ENCODE data around the gene PHF10. TPM values are rescaled to one million over a fixed set of nuclear protein-coding genes. Genes with fewer than 3 reads are reported as not detected.
"Not testable (repeated sequence)": the region's sequence is repeated elsewhere in the genome, so short reads cannot be mapped to it uniquely, and the experiment has no call there.

PHF10 gene
- 10 to 100 TPM; 50.1 to 79.2 (median 61.6) TPM for total RNA-seq

DNA sequence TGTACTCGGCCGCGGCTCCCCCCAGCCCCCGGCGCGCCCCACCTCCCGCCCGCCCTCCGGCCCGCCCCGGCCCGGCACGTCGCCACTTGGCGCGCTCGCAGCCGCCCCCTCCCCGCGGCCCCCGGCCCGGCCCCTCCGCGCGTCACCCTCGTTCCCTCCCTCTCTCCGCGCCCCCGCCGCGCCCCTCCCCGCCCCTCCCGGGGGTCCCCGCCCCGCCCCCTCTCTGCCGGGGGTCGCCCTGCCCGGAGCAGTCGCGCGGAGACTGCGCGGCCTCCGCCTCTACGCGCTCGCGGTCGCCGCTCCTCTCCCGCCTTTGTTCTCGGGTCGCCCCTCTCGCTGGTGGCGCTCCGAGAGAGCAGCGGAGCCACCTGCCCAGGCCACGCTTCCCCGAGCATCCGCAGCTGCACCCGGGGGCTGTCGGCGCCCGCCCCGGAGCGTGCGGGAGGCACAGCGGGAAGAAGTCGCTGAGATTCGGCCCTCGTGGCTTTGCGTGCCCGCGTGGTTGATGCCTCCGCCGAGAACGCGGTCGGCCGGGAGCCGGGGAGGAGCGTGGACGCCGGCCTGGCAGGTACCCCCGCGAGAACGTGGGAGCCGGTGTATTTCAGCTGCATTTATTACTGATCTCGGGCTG is at the start of gene PHF10:
Gene PHF10 (minus strand): TSS at position 7 of the 631 bp plus-strand sequence. CDS start 569 bp downstream, outside the sequence.
- Histone ChIP-seq H3K27ac (peak within 1 kb of the TSS; percentile 95 to 100), H3K27me3 (no peaks in the 10 kb centered on the region), H3K36me3 (no peaks in the 10 kb centered on the region), H3K4me1 (peaks cover 0 to 9% of the 10 kb centered on the region in 2 donors), H3K9me3 (no peaks in the 10 kb centered on the region), H3K4me3 (peak within 1 kb of the TSS; percentile 72 to 91 (median 77))
- intact Hi-C loops (cut with DNase I; ENCODE audit: low total_unique reads), result no loop called here
- TF ChIP-seq POLR2A (IDR thresholded peaks at IDR 0.05) (no peak), POLR2AphosphoS5 (IDR thresholded peaks at IDR 0.05) (peak in 2 of 3 donors; percentile 30 to 54)
- TF ChIP-seq, protein P1, sequence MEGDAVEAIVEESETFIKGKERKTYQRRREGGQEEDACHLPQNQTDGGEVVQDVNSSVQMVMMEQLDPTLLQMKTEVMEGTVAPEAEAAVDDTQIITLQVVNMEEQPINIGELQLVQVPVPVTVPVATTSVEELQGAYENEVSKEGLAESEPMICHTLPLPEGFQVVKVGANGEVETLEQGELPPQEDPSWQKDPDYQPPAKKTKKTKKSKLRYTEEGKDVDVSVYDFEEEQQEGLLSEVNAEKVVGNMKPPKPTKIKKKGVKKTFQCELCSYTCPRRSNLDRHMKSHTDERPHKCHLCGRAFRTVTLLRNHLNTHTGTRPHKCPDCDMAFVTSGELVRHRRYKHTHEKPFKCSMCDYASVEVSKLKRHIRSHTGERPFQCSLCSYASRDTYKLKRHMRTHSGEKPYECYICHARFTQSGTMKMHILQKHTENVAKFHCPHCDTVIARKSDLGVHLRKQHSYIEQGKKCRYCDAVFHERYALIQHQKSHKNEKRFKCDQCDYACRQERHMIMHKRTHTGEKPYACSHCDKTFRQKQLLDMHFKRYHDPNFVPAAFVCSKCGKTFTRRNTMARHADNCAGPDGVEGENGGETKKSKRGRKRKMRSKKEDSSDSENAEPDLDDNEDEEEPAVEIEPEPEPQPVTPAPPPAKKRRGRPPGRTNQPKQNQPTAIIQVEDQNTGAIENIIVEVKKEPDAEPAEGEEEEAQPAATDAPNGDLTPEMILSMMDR (IDR thresholded peaks at IDR 0.05), result no peak
- peak in 1 of 2 donors; percentile 24 for DNase-seq (ENCODE audit: low spot score in 2 of 2)

DNA sequence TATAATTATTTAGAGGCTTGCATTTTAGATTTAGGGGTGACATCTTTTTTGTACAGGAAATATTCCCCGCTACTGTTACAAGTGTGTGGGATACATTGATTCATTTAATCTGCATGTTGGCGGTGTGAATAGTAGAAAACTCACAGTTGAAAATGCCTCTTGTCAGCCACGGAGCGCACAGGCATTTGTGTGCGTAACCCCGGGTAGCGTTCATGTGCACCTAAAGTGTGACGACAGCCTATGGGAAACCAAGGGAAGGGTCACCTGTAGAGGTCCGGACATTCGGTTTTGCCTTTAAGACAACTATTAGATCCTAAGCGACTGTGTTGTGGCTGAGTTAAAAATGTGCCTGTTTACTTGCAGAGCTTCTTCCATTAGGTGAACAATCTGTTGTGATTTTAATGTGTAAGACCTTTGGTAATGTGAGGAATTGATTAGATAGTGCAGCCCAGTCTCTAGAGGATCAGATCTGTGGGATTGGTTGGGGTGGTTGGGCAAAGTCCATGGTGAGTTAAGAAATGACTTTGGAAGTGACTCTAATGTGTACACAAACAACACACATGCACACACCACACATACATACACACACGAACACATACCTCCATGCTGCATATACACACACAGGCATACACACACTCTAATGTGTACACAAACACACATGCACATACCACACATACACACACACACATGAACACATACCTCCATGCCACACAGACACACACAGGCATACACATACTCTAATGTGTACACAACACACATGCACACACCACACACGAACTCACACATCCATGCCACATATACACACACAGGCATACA is 42.8 kb upstream of the PHF10 start:
- TF ChIP-seq POLR2AphosphoS5 (IDR thresholded peaks at IDR 0.05) (no peak), POLR2A (IDR thresholded peaks at IDR 0.05) (no peak)
- TF ChIP-seq, protein P1 (IDR thresholded peaks at IDR 0.05), result no peak
- Histone ChIP-seq H3K27me3 (no peaks in the 10 kb centered on the region), H3K4me1 (no peaks in the 10 kb centered on the region), H3K36me3 (peaks cover 7% of the 10 kb centered on the region), H3K27ac (no peak overlapping the region), H3K9me3 (no peaks in the 10 kb centered on the region), H3K4me3 (no peak overlapping the region)
- intact Hi-C loops (cut with DNase I; ENCODE audit: low total_unique reads), result no loop called here
- no peak for DNase-seq (ENCODE audit: low spot score in 2 of 2)

DNA sequence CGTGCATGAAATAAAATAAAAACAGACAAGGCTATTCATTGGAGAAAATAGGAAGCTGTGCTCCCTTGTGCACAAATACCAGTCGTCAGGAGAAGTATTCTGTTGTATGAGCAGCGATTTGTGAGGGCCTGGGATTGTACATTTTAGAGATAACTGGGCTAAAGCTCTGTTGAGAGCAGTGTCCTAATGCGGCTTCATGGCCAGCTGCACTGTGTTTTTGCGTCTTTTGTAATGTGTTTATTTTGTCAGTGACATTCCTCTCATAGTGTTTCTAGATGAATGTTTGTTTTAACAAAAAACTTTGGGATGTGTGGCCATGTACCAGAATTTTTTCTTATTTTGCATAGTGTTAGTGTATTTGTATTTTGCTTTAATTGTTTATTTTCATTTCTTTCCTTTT is 41.9 kb upstream of the PHF10 start:
- no peak overlapping the region for H3K4me3 ChIP-seq
- H3K9me3 ChIP-seq, result no peaks in the 10 kb centered on the region
- no peak for TF ChIP-seq POLR2AphosphoS5 (IDR thresholded peaks at IDR 0.05)
- no peak for TF ChIP-seq POLR2A (IDR thresholded peaks at IDR 0.05)
- TF ChIP-seq, protein P1 (IDR thresholded peaks at IDR 0.05), result no peak
- H3K27ac ChIP-seq, result no peak overlapping the region
- no peaks in the 10 kb centered on the region for H3K27me3 ChIP-seq
- no peak for DNase-seq (ENCODE audit: low spot score in 2 of 2)
- intact Hi-C loops (cut with DNase I; ENCODE audit: low total_unique reads), result no loop called here
- H3K36me3 ChIP-seq, result peaks cover 7% of the 10 kb centered on the region
- no peaks in the 10 kb centered on the region for H3K4me1 ChIP-seq

DNA sequence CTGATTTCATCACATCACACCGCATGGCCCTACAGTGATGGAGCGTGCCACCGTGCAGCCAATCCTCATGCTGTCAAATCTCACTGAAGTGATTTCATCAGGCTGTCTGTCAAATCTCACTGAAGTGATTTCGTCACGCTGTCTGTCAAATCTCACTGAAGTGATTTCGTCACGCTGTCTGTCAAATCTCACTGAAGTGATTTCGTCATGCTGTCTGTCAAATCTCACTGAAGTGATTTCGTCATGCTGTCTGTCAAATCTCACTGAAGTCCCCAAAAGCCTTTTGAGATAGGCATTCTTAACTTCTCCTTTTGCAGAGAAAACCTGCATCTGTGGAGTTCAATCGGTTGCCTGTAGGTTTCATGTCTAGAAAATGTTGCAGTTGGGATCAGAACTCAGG is 41.5 kb upstream of the PHF10 start:
- H3K27ac ChIP-seq; H3K9me3 ChIP-seq; intact Hi-C loops (cut with DNase I; ENCODE audit: low total_unique reads); H3K27me3 ChIP-seq; H3K36me3 ChIP-seq; H3K4me1 ChIP-seq; H3K4me3 ChIP-seq; DNase-seq (ENCODE audit: low spot score in 2 of 2): not testable (repeated sequence)

DNA sequence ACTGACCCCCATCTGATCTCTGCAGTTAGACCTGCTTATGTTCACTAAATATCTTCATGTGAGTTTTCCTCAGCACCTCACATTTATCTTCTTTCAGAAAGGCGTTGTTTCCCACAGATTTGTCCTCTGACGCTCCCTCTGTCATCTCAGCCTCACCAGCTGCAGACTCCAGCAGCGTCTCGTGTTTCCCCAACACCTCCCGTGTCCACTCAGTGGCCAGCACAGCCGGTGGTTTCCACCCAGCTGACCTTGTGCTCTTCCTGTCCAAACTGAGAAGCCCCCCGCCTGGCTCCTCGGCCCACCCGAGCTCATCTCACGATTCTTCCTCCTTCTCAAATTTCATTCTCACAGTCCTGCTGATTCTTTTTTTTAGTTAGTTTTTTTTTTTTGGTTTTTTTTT is 39.6 kb upstream of the PHF10 start:
- no peak for TF ChIP-seq POLR2A (IDR thresholded peaks at IDR 0.05)
- no peak for TF ChIP-seq POLR2AphosphoS5 (IDR thresholded peaks at IDR 0.05)
- TF ChIP-seq, protein P1 (IDR thresholded peaks at IDR 0.05), result no peak
- no peak for DNase-seq (ENCODE audit: low spot score in 2 of 2)
- no peaks in the 10 kb centered on the region for H3K36me3 ChIP-seq
- H3K27ac ChIP-seq, result no peak overlapping the region
- no peaks in the 10 kb centered on the region for H3K27me3 ChIP-seq
- no peak overlapping the region for H3K4me3 ChIP-seq
- no peaks in the 10 kb centered on the region for H3K4me1 ChIP-seq
- intact Hi-C loops (cut with DNase I; ENCODE audit: low total_unique reads), result no loop called here
- no peaks in the 10 kb centered on the region for H3K9me3 ChIP-seq

All from breast epithelium (tissue), 4 donors.